ENCODE data around the gene LZIC. TPM values are rescaled to one million over a fixed set of nuclear protein-coding genes. Genes with fewer than 3 reads are reported as not detected.
A peak's percentile ranks its signal among the peaks of the same experiment; 100 is the strongest.

LZIC gene
- total and polyA plus RNA-seq, 2 of the 13 experiments (the other 11 are each of a cell fraction or from before 2014, with no cell fraction given), result 25.2 to 71.8 TPM

DNA sequence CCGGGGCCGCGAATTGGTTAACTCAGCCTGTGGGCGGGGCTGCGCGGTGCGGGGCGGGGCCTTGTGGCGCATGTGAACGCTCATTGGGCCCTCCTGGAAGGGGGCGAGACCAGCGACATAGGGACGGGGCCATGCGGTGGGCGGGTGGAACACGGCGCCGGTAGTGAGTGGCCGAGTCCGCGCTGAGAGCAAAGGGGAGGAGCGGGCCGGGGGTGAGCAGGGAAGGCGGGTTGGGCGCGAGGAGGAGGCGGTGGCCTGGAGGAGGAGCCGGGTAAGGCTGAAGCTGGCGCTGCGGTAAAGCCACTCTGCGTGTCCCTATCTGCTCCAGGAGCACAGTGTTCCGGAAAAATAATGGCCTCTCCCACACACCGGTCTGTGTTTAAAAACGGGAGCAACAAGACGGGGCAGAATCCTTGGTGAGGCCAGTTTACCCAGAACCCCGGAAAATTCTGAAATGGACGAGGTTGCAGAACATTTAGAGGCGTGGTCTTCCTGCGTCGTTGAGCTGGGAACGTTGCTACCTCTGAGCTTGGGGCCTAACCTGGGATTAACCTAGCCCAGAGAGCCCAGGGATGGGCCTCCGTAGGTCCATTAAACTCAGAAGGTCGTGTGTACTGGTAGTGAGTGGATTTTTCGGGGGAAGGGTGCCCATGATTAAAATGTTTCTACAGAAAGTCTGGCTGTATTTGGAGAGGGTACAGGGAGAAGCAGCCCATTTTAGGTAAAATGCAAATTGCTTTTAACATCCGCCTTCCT lies 32.6 kb downstream of the LZIC start (continued):
- TF ChIP-seq, protein P1, sequence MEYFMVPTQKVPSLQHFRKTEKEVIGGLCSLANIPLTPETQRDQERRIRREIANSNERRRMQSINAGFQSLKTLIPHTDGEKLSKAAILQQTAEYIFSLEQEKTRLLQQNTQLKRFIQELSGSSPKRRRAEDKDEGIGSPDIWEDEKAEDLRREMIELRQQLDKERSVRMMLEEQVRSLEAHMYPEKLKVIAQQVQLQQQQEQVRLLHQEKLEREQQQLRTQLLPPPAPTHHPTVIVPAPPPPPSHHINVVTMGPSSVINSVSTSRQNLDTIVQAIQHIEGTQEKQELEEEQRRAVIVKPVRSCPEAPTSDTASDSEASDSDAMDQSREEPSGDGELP (IDR thresholded peaks at IDR 0.05; ENCODE audit: borderline replicate concordance, low read depth), result no peak
- TF ChIP-seq SRF (IDR thresholded peaks at IDR 0.05; ENCODE audit: low read depth, low read length) (peak; percentile 94), GTF3A (CRISPR knock-in tag; conservative IDR thresholded peaks at IDR 0.05) (no peak), ZNF816 (CRISPR knock-in tag; IDR thresholded peaks at IDR 0.05; ENCODE audit: borderline replicate concordance) (no peak), ZNF430 (CRISPR knock-in tag; IDR thresholded peaks at IDR 0.05) (peak; percentile 47; the same call in 1 of the 2 replicates), CBX1 (IDR thresholded peaks at IDR 0.05; ENCODE audit: low read depth) (no peak), ARID2 (CRISPR knock-in tag; IDR thresholded peaks at IDR 0.05; ENCODE audit: borderline replicate concordance) (no peak), ASH2L (IDR thresholded peaks at IDR 0.05; ENCODE audit: insufficient read length, low read depth, low read length) (peak; percentile 54), ZNF792 (CRISPR knock-in tag; IDR thresholded peaks at IDR 0.05) (no peak), BCL6 (CRISPR knock-in tag; IDR thresholded peaks at IDR 0.05) (no peak)
- TF ChIP-seq, protein P2, sequence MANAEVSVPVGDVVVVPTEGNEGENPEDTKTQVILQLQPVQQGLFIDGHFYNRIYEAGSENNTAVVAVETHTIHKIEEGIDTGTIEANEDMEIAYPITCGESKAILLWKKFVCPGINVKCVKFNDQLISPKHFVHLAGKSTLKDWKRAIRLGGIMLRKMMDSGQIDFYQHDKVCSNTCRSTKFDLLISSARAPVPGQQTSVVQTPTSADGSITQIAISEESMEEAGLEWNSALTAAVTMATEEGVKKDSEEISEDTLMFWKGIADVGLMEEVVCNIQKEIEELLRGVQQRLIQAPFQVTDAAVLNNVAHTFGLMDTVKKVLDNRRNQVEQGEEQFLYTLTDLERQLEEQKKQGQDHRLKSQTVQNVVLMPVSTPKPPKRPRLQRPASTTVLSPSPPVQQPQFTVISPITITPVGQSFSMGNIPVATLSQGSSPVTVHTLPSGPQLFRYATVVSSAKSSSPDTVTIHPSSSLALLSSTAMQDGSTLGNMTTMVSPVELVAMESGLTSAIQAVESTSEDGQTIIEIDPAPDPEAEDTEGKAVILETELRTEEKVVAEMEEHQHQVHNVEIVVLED (CRISPR knock-in tag; IDR thresholded peaks at IDR 0.05; ENCODE audit: borderline replicate concordance), result peak; percentile 57; the same call in 1 of the 2 replicates
- TF ChIP-seq, protein P3, sequence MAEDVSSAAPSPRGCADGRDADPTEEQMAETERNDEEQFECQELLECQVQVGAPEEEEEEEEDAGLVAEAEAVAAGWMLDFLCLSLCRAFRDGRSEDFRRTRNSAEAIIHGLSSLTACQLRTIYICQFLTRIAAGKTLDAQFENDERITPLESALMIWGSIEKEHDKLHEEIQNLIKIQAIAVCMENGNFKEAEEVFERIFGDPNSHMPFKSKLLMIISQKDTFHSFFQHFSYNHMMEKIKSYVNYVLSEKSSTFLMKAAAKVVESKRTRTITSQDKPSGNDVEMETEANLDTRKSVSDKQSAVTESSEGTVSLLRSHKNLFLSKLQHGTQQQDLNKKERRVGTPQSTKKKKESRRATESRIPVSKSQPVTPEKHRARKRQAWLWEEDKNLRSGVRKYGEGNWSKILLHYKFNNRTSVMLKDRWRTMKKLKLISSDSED (CRISPR knock-in tag; IDR thresholded peaks at IDR 0.05), result no peak
- TF ChIP-seq, protein P4, sequence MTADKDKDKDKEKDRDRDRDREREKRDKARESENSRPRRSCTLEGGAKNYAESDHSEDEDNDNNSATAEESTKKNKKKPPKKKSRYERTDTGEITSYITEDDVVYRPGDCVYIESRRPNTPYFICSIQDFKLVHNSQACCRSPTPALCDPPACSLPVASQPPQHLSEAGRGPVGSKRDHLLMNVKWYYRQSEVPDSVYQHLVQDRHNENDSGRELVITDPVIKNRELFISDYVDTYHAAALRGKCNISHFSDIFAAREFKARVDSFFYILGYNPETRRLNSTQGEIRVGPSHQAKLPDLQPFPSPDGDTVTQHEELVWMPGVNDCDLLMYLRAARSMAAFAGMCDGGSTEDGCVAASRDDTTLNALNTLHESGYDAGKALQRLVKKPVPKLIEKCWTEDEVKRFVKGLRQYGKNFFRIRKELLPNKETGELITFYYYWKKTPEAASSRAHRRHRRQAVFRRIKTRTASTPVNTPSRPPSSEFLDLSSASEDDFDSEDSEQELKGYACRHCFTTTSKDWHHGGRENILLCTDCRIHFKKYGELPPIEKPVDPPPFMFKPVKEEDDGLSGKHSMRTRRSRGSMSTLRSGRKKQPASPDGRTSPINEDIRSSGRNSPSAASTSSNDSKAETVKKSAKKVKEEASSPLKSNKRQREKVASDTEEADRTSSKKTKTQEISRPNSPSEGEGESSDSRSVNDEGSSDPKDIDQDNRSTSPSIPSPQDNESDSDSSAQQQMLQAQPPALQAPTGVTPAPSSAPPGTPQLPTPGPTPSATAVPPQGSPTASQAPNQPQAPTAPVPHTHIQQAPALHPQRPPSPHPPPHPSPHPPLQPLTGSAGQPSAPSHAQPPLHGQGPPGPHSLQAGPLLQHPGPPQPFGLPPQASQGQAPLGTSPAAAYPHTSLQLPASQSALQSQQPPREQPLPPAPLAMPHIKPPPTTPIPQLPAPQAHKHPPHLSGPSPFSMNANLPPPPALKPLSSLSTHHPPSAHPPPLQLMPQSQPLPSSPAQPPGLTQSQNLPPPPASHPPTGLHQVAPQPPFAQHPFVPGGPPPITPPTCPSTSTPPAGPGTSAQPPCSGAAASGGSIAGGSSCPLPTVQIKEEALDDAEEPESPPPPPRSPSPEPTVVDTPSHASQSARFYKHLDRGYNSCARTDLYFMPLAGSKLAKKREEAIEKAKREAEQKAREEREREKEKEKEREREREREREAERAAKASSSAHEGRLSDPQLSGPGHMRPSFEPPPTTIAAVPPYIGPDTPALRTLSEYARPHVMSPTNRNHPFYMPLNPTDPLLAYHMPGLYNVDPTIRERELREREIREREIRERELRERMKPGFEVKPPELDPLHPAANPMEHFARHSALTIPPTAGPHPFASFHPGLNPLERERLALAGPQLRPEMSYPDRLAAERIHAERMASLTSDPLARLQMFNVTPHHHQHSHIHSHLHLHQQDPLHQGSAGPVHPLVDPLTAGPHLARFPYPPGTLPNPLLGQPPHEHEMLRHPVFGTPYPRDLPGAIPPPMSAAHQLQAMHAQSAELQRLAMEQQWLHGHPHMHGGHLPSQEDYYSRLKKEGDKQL (CRISPR knock-in tag; IDR thresholded peaks at IDR 0.05; ENCODE audit: low read depth), result no peak
